GM12878 (cell line): ENCODE measurements around the gene FBLN7. TPM values are rescaled to one million over a fixed set of nuclear protein-coding genes. Genes with fewer than 3 reads are reported as not detected.

Experiments used
- BMI1 ChIP-seq: fragments of 450-650 bp; IDR thresholded peaks from 2 replicates; pipeline ENCODE4 v1.6.1; 2016; ENCODE audit warnings: mild to moderate bottlenecking, moderate library complexity, borderline replicate concordance
- NFXL1 ChIP-seq: fragments of 450-650 bp; IDR thresholded peaks from 2 replicates; pipeline ENCODE4 v1.6.1; 2017; ENCODE audit warnings: antibody characterized with exemption, mild to moderate bottlenecking, borderline replicate concordance
- NFYA ChIP-seq: IDR thresholded peaks from 2 replicates; pipeline ENCODE4 v1.6.1; 2011; ENCODE audit warnings: low read depth, mild to moderate bottlenecking, low read length, improper control_type of control experiment, borderline replicate concordance
- ZNF207 ChIP-seq: fragments of 450-650 bp; IDR thresholded peaks from 2 replicates; pipeline ENCODE4 v1.6.1; 2014; ENCODE audit warnings: antibody characterized with exemption, mild to moderate bottlenecking, borderline replicate concordance
- ZNF24 ChIP-seq: fragments of 450-650 bp; IDR thresholded peaks from 2 replicates; pipeline ENCODE4 v1.6.1; 2017; ENCODE audit warnings: antibody characterized with exemption, mild to moderate bottlenecking
- polyA plus RNA-seq, 11 experiments: library from polyadenylated mRNA; depleted of rRNA in 4 of 11; unstranded in 6 of 11; stranded (reverse) in 5 of 11; fragments of >200 nt; fragmentation: Nextera tagmentation in 4 of 11; fragmentation: Illumina TruSeq in 1 of 11; extraction: Ambion mirVana in 4 of 11; extraction: Trizol in 1 of 11; gene quantifications; 1 replicate in 1 of 11; 2 replicates in 10 of 11; pipeline versions ENCODE4 v1.2.1 to v1.2.3, GENCODE V29; 2011 to 2016; ENCODE audit warnings: inconsistent platforms in 2 of 11, missing spikeins in 2 of 11, low read depth in 1 of 11
- total RNA-seq, 4 experiments: library from RNA; depleted of rRNA in 3 of 4; stranded (reverse); fragments of >200 nt in 3 of 4; fragmentation: Illumina TruSeq in 1 of 4; extraction: Trizol in 1 of 4; gene quantifications; 2 replicates each; pipeline versions ENCODE4 v1.2.1 to v1.2.3, GENCODE V29; 2013 to 2021
- TF ChIP-seq, protein P1 (sequence below): IDR thresholded peaks from 2 replicates; pipeline ENCODE4 v1.6.1; 2012; ENCODE audit warnings: low read depth, low read length, improper control_type of control experiment
- TF ChIP-seq, protein P2 (sequence below): fragments of 450-650 bp; IDR thresholded peaks from 2 replicates; pipeline ENCODE4 v1.6.1; 2017; ENCODE audit warnings: borderline replicate concordance
- TF ChIP-seq, protein P3 (sequence below): fragments of 450-650 bp; IDR thresholded peaks from 2 replicates; pipeline ENCODE4 v1.6.1; 2017; ENCODE audit warnings: mild to moderate bottlenecking, low read depth, inconsistent platforms; ENCODE audit not compliant: poor library complexity, severe bottlenecking
- TF ChIP-seq, protein P4 (sequence below): IDR thresholded peaks from 2 replicates; pipeline ENCODE4 v1.6.1; 2011; ENCODE audit warnings: borderline replicate concordance, low read depth, mild to moderate bottlenecking, moderate library complexity, low read length; ENCODE audit not compliant: insufficient read depth, poor library complexity, severe bottlenecking

The FBLN7 gene
- total and polyA plus RNA-seq, 10 of the 15 experiments (the other 5 are each of a cell fraction or from before 2014, with no cell fraction given): 0.01 to 0.10 (median 0.01) TPM; not detected in 7

DNA sequence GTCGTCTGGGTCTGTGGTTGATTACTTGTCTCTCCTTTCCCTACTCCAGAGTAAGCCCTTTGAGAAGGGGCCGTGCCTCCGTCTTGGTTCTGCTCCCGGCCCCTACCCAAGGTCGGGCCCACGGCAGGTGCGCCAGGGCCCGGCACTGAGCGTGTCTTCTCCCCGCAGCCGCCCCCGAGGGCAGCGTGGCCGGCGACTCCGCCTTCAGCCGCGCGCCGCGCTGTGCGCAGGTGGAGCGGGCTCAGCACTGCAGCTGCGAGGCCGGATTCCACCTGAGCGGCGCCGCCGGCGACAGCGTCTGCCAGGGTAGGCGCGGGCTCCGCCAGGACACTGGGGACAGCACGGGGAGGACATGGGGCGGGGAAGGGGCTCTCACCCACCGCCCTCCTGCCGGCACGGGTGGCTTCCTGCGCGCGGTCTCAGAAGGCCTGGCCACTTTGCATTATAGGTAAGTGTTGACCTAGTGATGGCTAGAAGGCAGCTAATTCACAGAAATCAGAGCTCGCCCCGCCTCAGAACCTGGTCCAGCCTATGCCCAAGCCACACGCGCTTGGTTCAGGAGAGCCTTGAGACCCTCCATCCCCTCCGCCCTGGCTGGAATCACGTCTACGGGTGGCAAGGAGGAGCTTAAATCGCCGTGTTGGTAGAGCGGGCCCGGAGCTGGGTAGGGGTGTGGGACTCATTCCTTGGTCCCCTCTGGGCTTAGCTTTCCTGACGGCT lies 43.5 kb downstream of the FBLN7 start (continued):
- TF ChIP-seq, protein P1, sequence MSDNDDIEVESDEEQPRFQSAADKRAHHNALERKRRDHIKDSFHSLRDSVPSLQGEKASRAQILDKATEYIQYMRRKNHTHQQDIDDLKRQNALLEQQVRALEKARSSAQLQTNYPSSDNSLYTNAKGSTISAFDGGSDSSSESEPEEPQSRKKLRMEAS: no peak
- no peak for TF ChIP-seq NFYA
- TF ChIP-seq, protein P2, sequence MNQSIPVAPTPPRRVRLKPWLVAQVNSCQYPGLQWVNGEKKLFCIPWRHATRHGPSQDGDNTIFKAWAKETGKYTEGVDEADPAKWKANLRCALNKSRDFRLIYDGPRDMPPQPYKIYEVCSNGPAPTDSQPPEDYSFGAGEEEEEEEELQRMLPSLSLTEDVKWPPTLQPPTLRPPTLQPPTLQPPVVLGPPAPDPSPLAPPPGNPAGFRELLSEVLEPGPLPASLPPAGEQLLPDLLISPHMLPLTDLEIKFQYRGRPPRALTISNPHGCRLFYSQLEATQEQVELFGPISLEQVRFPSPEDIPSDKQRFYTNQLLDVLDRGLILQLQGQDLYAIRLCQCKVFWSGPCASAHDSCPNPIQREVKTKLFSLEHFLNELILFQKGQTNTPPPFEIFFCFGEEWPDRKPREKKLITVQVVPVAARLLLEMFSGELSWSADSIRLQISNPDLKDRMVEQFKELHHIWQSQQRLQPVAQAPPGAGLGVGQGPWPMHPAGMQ: no peak
- no peak for TF ChIP-seq BMI1
- TF ChIP-seq, protein P3, sequence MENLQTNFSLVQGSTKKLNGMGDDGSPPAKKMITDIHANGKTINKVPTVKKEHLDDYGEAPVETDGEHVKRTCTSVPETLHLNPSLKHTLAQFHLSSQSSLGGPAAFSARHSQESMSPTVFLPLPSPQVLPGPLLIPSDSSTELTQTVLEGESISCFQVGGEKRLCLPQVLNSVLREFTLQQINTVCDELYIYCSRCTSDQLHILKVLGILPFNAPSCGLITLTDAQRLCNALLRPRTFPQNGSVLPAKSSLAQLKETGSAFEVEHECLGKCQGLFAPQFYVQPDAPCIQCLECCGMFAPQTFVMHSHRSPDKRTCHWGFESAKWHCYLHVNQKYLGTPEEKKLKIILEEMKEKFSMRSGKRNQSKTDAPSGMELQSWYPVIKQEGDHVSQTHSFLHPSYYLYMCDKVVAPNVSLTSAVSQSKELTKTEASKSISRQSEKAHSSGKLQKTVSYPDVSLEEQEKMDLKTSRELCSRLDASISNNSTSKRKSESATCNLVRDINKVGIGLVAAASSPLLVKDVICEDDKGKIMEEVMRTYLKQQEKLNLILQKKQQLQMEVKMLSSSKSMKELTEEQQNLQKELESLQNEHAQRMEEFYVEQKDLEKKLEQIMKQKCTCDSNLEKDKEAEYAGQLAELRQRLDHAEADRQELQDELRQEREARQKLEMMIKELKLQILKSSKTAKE: no peak
- TF ChIP-seq, protein P4, sequence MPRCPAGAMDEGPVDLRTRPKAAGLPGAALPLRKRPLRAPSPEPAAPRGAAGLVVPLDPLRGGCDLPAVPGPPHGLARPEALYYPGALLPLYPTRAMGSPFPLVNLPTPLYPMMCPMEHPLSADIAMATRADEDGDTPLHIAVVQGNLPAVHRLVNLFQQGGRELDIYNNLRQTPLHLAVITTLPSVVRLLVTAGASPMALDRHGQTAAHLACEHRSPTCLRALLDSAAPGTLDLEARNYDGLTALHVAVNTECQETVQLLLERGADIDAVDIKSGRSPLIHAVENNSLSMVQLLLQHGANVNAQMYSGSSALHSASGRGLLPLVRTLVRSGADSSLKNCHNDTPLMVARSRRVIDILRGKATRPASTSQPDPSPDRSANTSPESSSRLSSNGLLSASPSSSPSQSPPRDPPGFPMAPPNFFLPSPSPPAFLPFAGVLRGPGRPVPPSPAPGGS: no peak
- TF ChIP-seq ZNF207: no peak
- no peak for TF ChIP-seq ZNF24
- TF ChIP-seq NFXL1: no peak
- TF ChIP-seq, all 136 proteins: peak for 0
